ENCODE measurements around the gene DUSP9.

DUSP9 gene

GRCh38 chrX:153684467-153685155, 37.6 kb downstream of the DUSP9 start:
- DNase-seq (ENCODE audit: insufficient read length, low spot score), result no peak
- FAIRE-seq, result no peak
- TF ChIP-seq PAX5 (IDR thresholded peaks at IDR 0.05; ENCODE audit: insufficient read depth, low read length, severe bottlenecking), result no peak
- TF ChIP-seq TAF1 (IDR thresholded peaks at IDR 0.05; ENCODE audit: low read depth, low read length), result no peak

DNA sequence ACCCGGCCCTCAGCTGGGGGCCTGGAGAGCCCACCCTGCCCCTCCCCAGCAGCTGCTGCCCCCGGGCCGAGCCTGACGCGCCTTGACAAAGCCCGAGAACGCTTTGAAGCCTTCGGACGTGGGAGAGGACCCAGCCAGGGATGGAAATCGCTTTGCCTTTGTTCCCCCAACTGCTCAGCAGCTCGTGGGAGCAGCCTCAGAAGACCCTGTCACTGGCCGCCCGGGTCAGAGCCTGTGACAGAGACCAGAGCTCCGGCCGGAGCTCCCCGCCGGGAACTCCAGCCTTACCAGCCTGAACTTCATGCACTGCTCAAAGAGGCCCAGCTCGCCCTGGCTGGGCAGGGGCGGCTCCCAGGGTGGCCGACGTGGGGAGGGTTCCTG, 38.1 kb downstream of the DUSP9 start:
- no peak for FAIRE-seq
- no peak for DNase-seq (ENCODE audit: insufficient read length, low spot score)
- no peak for TF ChIP-seq POLR2A (IDR thresholded peaks at IDR 0.05; ENCODE audit: low read depth, low read length)
- no peak for TF ChIP-seq POU2F2 (IDR thresholded peaks at IDR 0.05; ENCODE audit: low read depth, low read length)
- no peak for TF ChIP-seq SPI1 (IDR thresholded peaks at IDR 0.05; ENCODE audit: low read depth, low read length)
- TF ChIP-seq POLR2AphosphoS5 (IDR thresholded peaks at IDR 0.05; ENCODE audit: low read depth, low read length), result no peak
- TF ChIP-seq PAX5 (IDR thresholded peaks at IDR 0.05; ENCODE audit: insufficient read depth, low read length, severe bottlenecking), result no peak
- no peak for TF ChIP-seq TAF1 (IDR thresholded peaks at IDR 0.05; ENCODE audit: low read depth, low read length)

DNA sequence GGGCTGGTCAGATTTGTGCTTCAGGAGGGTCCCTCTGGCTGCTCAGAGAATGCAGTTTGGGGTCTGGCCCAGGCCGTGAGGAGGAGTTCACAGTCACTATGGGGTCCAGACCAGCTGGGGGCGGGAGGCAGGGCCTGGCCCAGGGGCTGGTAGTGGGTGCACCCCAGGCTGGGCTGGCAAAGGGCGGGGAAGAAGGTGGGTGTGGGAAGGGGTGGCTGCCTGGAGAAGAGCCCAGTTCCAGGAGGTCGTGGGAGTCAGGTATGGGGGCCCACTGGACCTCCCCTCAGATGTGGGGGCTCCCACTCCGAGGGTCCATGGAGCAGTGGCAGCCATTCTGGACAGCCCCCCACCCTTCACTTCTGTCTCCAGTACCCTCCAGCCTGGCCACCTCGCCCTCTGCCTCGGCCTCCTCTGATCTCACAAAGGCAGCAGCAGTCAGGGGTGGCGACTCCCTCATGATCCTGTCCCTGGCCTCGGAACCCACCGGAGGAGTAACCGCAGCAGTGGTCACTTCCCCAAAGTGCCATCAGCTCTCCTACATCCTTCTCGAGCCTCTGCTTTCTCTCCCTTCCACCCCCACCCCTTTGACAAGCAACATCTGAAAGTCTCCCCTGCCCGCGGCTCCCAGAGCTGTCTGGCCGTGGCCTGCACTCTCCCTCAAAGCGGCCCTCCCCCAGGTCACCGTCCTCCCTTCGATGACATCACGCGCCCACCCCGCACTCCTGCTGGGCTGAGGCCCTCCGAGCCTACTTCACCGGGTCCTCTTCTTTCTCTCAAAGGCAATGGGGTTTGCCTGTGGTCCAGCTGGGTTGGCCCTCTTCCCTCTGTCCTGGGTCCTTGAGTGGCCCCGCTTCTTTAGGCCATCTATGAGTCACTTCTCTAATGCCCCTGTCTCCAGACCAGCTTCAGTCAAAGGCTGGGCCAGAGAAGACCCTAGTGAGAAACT, 39.0 kb downstream of the DUSP9 start:
- DNase-seq (ENCODE audit: insufficient read length, low spot score), result no peak
- no peak for FAIRE-seq
- no peak for TF ChIP-seq POLR2A (IDR thresholded peaks at IDR 0.05; ENCODE audit: low read depth, low read length)
- no peak for TF ChIP-seq SPI1 (IDR thresholded peaks at IDR 0.05; ENCODE audit: low read depth, low read length)
- TF ChIP-seq PAX5 (IDR thresholded peaks at IDR 0.05; ENCODE audit: insufficient read depth, low read length, severe bottlenecking), result no peak
- no peak for TF ChIP-seq POLR2AphosphoS5 (IDR thresholded peaks at IDR 0.05; ENCODE audit: low read depth, low read length)
- TF ChIP-seq TAF1 (IDR thresholded peaks at IDR 0.05; ENCODE audit: low read depth, low read length), result no peak
- no peak for TF ChIP-seq POU2F2 (IDR thresholded peaks at IDR 0.05; ENCODE audit: low read depth, low read length)

- TF ChIP-seq POU2F2 (IDR thresholded peaks at IDR 0.05; ENCODE audit: low read depth, low read length), result no peak
- TF ChIP-seq PAX5 (IDR thresholded peaks at IDR 0.05; ENCODE audit: insufficient read depth, low read length, severe bottlenecking), result no peak
- TF ChIP-seq TAF1 (IDR thresholded peaks at IDR 0.05; ENCODE audit: low read depth, low read length), result no peak
- no peak for TF ChIP-seq POLR2A (IDR thresholded peaks at IDR 0.05; ENCODE audit: low read depth, low read length)
- TF ChIP-seq POLR2AphosphoS5 (IDR thresholded peaks at IDR 0.05; ENCODE audit: low read depth, low read length), result no peak
- TF ChIP-seq SPI1 (IDR thresholded peaks at IDR 0.05; ENCODE audit: low read depth, low read length), result no peak
- no peak for DNase-seq (ENCODE audit: insufficient read length, low spot score)
- FAIRE-seq, result no peak
Observed at GRCh38 chrX:153686711-153687110, 39.7 kb downstream of the DUSP9 start.

- FAIRE-seq (no peak), DNase-seq (ENCODE audit: insufficient read length, low spot score) (no peak)
- no peak for TF ChIP-seq POLR2AphosphoS5 (IDR thresholded peaks at IDR 0.05; ENCODE audit: low read depth, low read length)
- TF ChIP-seq SPI1 (IDR thresholded peaks at IDR 0.05; ENCODE audit: low read depth, low read length), result no peak
- TF ChIP-seq POU2F2 (IDR thresholded peaks at IDR 0.05; ENCODE audit: low read depth, low read length), result no peak
- no peak for TF ChIP-seq POLR2A (IDR thresholded peaks at IDR 0.05; ENCODE audit: low read depth, low read length)
- no peak for TF ChIP-seq TAF1 (IDR thresholded peaks at IDR 0.05; ENCODE audit: low read depth, low read length)
- no peak for TF ChIP-seq PAX5 (IDR thresholded peaks at IDR 0.05; ENCODE audit: insufficient read depth, low read length, severe bottlenecking)
Observed at GRCh38 chrX:153687121-153688039, 40.4 kb downstream of the DUSP9 start, which contains the start of gene SLC6A8. SLC6A8 (plus strand) TSS chrX:153687926; CDS start chrX:153688575, 649 bp downstream.

DNA sequence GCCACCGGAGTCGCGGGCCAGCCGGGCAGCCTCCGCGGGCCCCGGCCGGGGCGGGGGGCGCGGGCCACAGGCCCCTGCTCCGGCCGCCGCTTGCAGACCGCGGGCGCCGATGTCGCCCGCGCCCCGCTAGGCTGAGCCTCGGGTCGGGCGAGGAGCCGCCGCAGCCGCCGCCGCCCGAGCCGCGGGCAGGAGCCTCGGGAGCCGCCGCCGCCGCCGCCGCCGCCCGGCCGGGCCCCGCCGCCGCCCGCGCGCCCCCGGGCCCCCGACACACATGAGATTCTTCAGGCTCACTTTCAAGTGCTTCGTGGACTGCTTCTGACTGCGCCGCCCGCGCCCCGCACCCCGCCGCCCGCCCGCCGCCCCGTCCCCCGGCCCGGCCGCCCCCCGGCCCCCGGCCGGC, 41.1 kb downstream of the DUSP9 start:
- DNase-seq (ENCODE audit: insufficient read length, low spot score) (no peak), FAIRE-seq (no peak)
- TF ChIP-seq POLR2A (IDR thresholded peaks at IDR 0.05; ENCODE audit: low read depth, low read length) (no peak), POLR2AphosphoS5 (IDR thresholded peaks at IDR 0.05; ENCODE audit: low read depth, low read length) (no peak), TAF1 (IDR thresholded peaks at IDR 0.05; ENCODE audit: low read depth, low read length) (no peak), PAX5 (IDR thresholded peaks at IDR 0.05; ENCODE audit: insufficient read depth, low read length, severe bottlenecking) (no peak), POU2F2 (IDR thresholded peaks at IDR 0.05; ENCODE audit: low read depth, low read length) (no peak), SPI1 (IDR thresholded peaks at IDR 0.05; ENCODE audit: low read depth, low read length) (no peak)

- DNase-seq (ENCODE audit: insufficient read length, low spot score) (no peak), FAIRE-seq (no peak)
- TF ChIP-seq SPI1 (IDR thresholded peaks at IDR 0.05; ENCODE audit: low read depth, low read length), result no peak
- no peak for TF ChIP-seq TAF1 (IDR thresholded peaks at IDR 0.05; ENCODE audit: low read depth, low read length)
- TF ChIP-seq POLR2A (IDR thresholded peaks at IDR 0.05; ENCODE audit: low read depth, low read length), result no peak
- no peak for TF ChIP-seq POLR2AphosphoS5 (IDR thresholded peaks at IDR 0.05; ENCODE audit: low read depth, low read length)
Observed at GRCh38 chrX:153688506-153688905, 41.5 kb downstream of the DUSP9 start.

DNA sequence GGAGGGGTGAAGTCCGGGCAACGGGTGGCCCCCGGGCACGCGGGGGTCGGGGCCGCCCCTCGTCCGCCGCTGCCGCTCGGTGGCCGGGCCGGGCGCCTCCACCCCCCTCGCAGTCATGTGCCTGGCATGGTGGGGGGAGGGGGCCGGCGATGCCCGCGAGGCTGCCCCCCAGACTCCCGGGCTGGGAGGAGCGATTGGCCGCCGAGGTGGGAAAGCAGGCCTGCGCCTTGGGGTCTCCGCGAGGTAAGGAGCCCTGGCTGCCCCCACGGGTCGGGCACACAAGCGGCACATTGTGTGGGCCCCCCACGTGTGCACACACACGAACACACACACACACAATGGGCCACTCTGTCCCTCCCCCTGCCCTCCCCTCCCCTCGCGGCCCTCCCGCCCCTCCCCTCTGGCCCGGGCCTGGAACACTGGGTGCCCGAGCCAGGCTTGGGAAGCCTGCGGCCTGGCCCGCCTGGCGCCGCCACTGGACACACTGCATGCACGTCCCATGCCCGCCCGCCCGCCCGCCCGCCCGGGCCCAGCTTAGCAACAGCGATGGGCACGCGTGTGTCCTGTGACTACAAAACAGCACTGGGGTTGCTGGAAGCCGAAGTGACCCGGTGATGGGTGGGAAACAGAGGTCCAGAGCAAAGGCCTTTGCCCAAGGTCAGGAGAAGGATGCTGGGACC, 42.0 kb downstream of the DUSP9 start:
- TF ChIP-seq POLR2AphosphoS5 (IDR thresholded peaks at IDR 0.05; ENCODE audit: low read depth, low read length) (no peak), POLR2A (IDR thresholded peaks at IDR 0.05; ENCODE audit: low read depth, low read length) (no peak), PAX5 (IDR thresholded peaks at IDR 0.05; ENCODE audit: insufficient read depth, low read length, severe bottlenecking) (no peak), SPI1 (IDR thresholded peaks at IDR 0.05; ENCODE audit: low read depth, low read length) (no peak), TAF1 (IDR thresholded peaks at IDR 0.05; ENCODE audit: low read depth, low read length) (no peak)
- no peak for FAIRE-seq

More for the DNA sequence above, 42.0 kb downstream of the DUSP9 start:
- DNase-seq (ENCODE audit: insufficient read length, low spot score), result no peak
